Measurements from ENCODE around the gene DDX19B.
A peak's percentile ranks its signal among the peaks of the same experiment; 100 is the strongest.

Gene DDX19B

GRCh38 chr16:70251629-70252354 is 47.2 kb upstream of the DDX19B start, which contains the start of gene EXOSC6:
Gene EXOSC6, minus strand, starts transcription at chr16:70251940. Its CDS starts 40 bp downstream, at chr16:70251900.
- peak within 1 kb of the TSS; percentile 58; the same call in 1 of the 2 replicates for H2AFZ ChIP-seq (ENCODE audit: low read length)
- no peaks in the 10 kb centered on the region for H3K4me1 ChIP-seq (ENCODE audit: low read length)
- H3K27ac ChIP-seq (ENCODE audit: low read length) = peak within 1 kb of the TSS; percentile 82

DNA sequence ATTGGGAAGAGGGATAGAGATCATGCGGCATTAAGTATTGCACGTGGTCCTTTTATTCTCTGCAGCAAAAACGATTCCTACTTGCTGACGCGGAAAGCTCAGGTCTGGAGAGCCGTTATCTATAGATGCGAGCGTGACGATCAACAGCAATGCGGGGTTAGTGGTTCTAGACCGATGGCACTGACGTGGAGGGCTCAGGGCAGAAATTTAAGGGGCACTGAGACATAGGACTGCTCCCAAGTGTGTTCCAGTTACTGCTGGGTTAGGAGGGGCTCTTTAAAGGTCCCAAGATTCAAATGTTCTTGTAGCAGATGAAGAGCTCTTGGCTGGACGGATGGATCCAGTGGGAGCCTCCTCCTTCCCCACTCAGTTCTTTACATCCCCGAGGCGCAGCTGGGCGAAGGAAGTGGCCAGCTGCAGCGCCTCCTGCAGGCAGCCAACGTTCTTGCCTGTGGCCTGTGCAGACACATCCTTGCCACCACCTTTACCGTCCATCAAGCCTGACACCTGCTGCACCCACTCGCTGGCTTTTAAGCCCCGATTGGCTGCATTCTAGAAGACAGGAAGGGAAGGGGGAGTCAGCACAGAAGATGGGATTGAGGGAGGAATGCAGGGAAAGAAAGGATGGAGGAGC is 46.5 kb upstream of the DDX19B start:
- H2AFZ ChIP-seq (ENCODE audit: low read length) = no peak overlapping the region
- TF ChIP-seq CTCF (IDR thresholded peaks at IDR 0.05; ENCODE audit: low read length) (peak; percentile 43), EZH2phosphoT487 (IDR thresholded peaks at IDR 0.05; ENCODE audit: low read length) (no peak), EZH2 (optimal IDR thresholded peaks at IDR 0.05; ENCODE audit: low read depth, low read length) (no peak)
- H3K4me2 ChIP-seq (ENCODE audit: low read depth, low read length) = no peak overlapping the region
- no peaks in the 10 kb centered on the region for H3K27me3 ChIP-seq (replicated peaks; ENCODE audit: insufficient read depth, low read length)
- H3K79me2 ChIP-seq (ENCODE audit: low read length) = peaks cover 28% of the 10 kb centered on the region
- no peak overlapping the region for H3K4me3 ChIP-seq (ENCODE audit: low read length)
- no peaks in the 10 kb centered on the region for H3K9me3 ChIP-seq (replicated peaks; ENCODE audit: insufficient read depth, low read length)
- no peaks in the 10 kb centered on the region for H3K4me1 ChIP-seq (ENCODE audit: low read length)
- H3F3A ChIP-seq (ENCODE audit: insufficient read depth, low read length) = peaks cover 33% of the 10 kb centered on the region
- H3K36me3 ChIP-seq (replicated peaks; ENCODE audit: insufficient read depth, low read length) = 0 out of 2 replicates have a peak, but pooled peaks cover 9% of the 10 kb centered on the region
- H3K9ac ChIP-seq (ENCODE audit: low read length) = no peak overlapping the region
- H3K9me2 ChIP-seq (replicated peaks; ENCODE audit: insufficient read depth, low read length) = no peaks in the 10 kb centered on the region
- no peak for DNase-seq
- H3K27ac ChIP-seq (ENCODE audit: low read length) = no peak overlapping the region
- H4K20me1 ChIP-seq (ENCODE audit: insufficient read depth, low read length) = no peaks in the 10 kb centered on the region; the same call in 1 of the 2 replicates

More at GRCh38 chr16:70251629-70252354, 47.2 kb upstream of the DDX19B start, which contains the start of gene EXOSC6:
- peak; percentile 95 for DNase-seq
- Histone ChIP-seq H3F3A (ENCODE audit: insufficient read depth, low read length) (peaks cover 33% of the 10 kb centered on the region), H3K79me2 (ENCODE audit: low read length) (peaks cover 28% of the 10 kb centered on the region), H4K20me1 (ENCODE audit: insufficient read depth, low read length) (no peaks in the 10 kb centered on the region; the same call in 1 of the 2 replicates), H3K36me3 (replicated peaks; ENCODE audit: insufficient read depth, low read length) (0 out of 2 replicates have a peak, but pooled peaks cover 9% of the 10 kb centered on the region), H3K4me3 (ENCODE audit: low read length) (peak within 1 kb of the TSS; percentile 86), H3K4me2 (ENCODE audit: low read depth, low read length) (peak within 1 kb of the TSS; percentile 92), H3K9ac (ENCODE audit: low read length) (peak within 1 kb of the TSS; percentile 88), H3K9me3 (replicated peaks; ENCODE audit: insufficient read depth, low read length) (no peaks in the 10 kb centered on the region), H3K27me3 (replicated peaks; ENCODE audit: insufficient read depth, low read length) (no peaks in the 10 kb centered on the region), H3K9me2 (replicated peaks; ENCODE audit: insufficient read depth, low read length) (no peaks in the 10 kb centered on the region)
- TF ChIP-seq CTCF (IDR thresholded peaks at IDR 0.05; ENCODE audit: low read length) (peak; percentile 86), EZH2phosphoT487 (IDR thresholded peaks at IDR 0.05; ENCODE audit: low read length) (no peak), EZH2 (optimal IDR thresholded peaks at IDR 0.05; ENCODE audit: low read depth, low read length) (no peak)

DNA sequence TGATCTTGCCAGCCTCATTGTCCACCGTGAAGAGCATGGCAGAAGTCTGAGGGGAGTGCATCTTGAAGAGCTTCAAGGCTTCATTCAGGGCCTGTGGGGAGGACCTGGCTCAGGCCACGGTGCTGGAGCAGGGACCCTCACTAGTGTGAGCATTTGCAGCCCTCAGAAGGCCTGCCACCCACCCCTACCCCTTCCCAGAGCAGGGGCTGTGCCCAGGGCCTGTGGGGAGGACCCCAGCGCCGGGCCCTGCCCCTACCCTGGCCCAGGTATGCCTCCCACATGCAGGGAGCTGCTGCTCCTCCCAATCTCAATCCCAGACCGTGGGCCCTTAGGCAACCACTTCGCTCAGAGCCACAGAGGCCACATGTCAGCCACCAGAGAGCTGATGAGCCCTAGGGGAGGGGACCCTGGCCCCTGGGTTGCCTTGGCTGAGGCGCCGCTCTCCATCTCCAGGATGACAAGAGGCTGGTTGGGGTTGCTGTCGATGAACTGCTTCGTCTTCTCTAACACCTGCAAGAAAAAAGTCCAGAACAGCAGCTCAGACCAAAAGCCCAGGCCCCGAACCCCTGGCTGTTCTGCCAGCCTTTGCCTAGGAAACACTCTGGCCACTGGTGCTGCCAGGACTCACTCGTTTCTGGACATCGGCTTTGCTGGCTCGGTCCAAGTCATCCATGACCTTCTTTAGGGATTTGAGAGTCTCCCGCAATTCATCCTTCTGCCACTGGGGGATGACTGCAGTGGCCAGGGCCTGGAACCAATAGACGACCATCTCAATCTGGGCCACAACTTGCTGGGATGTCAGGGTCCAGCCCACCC is 45.5 kb upstream of the DDX19B start:
- Histone ChIP-seq H2AFZ (ENCODE audit: low read length) (no peak overlapping the region), H3F3A (ENCODE audit: insufficient read depth, low read length) (peaks cover 33% of the 10 kb centered on the region), H3K4me1 (ENCODE audit: low read length) (no peaks in the 10 kb centered on the region), H3K4me3 (ENCODE audit: low read length) (no peak overlapping the region), H3K79me2 (ENCODE audit: low read length) (peaks cover 22% of the 10 kb centered on the region), H3K9me2 (replicated peaks; ENCODE audit: insufficient read depth, low read length) (no peaks in the 10 kb centered on the region), H3K9ac (ENCODE audit: low read length) (no peak overlapping the region), H3K27ac (ENCODE audit: low read length) (no peak overlapping the region), H3K4me2 (ENCODE audit: low read depth, low read length) (no peak overlapping the region), H4K20me1 (ENCODE audit: insufficient read depth, low read length) (no peaks in the 10 kb centered on the region; the same call in 1 of the 2 replicates), H3K36me3 (replicated peaks; ENCODE audit: insufficient read depth, low read length) (0 out of 2 replicates have a peak, but pooled peaks cover 15% of the 10 kb centered on the region), H3K27me3 (replicated peaks; ENCODE audit: insufficient read depth, low read length) (no peaks in the 10 kb centered on the region), H3K9me3 (replicated peaks; ENCODE audit: insufficient read depth, low read length) (no peaks in the 10 kb centered on the region)
- DNase-seq = peak; percentile 33
- no peak for TF ChIP-seq EZH2phosphoT487 (IDR thresholded peaks at IDR 0.05; ENCODE audit: low read length)
- peak; percentile 54 for TF ChIP-seq CTCF (IDR thresholded peaks at IDR 0.05; ENCODE audit: low read length)
